ENCODE data around the gene RICTOR.

RICTOR gene

DNA sequence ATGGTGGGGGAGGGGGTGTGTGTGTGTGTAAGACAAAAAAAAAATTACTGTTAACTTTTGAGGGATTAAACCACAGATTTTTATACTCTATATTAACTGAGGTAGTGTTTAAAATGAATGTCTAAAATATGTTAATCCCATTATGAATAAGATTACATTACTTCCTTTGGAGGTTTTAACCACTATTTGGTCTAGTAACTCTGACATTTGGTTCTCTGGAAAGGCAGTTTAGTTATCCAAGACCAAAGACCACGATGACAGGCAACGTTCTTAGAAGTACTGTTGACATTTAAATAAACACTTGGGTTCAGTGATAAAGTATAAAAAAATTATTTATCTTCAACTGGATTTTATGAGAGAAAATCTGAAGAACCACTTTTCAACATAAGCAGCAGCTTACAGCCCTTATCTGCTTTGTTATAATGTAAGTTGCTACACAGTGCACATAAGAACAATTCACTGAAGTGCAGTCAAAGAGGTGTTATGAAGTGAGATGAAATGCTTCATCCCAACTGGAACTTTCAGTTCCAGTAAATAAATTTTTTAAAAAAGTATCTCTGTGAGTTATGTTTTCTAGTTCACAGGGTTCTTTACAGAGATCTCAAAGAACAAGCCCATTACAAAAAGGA, 133.9 kb downstream of the RICTOR start:
- DNase-seq (ENCODE audit: low read depth in 3 of 3): no peak

DNA sequence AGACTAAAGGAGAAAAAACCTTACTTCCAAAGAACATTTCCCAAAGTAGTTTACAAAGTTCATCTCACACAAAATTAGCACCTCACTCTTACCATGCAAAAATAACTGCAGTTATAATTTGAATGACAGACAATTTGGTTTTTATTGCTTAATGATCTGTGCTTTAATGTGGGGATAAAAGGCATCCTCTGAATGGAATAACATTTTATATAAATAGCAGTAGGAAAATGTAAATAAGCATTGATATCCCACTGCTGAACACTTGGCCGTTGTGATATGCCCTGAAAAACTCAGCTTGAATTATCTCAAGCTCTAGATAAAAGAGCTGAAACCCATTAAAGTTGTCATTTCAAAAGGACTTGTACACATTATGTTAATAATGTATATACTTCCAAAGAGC, 135.2 kb downstream of the RICTOR start:
- no peak for DNase-seq (ENCODE audit: low read depth in 3 of 3)

DNA sequence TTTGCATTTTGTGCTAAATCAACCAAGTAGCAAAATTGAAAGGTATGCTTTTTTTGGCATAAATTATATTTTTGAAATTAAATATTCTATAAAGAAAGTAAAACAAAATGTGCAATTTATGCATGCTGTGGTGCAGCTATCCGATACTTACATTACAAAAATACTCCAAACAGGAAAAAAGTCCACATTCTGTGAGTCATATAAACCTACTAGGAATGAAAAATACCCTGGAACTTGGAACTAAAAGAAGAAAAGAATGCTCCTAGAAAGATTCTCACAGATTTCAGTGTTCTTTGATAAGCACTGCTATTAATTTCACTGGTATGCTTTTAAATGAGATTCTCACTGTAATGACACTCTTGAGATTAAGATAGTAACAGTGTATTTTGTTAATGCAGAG, 135.8 kb downstream of the RICTOR start:
- no peak for DNase-seq (ENCODE audit: low read depth in 3 of 3)

DNA sequence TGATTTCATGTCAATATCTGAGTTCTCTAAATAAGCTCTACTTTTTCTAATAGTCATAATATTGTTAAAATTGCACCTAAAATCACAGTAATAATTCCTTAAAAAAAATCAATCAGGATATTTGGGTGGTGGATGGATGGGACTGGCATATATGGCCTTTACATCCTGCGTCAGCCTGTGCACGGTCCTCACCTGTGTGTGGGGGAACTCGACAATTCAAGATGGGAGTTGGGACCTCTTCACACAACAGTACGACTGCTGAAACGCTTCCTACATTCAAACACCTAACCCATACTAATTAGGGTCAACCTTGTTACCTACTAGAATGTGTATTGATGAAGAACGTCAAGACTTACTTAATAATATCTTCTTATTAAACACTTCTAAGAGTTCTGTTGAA, 137.9 kb downstream of the RICTOR start:
- DNase-seq (ENCODE audit: low read depth in 3 of 3): no peak

DNA sequence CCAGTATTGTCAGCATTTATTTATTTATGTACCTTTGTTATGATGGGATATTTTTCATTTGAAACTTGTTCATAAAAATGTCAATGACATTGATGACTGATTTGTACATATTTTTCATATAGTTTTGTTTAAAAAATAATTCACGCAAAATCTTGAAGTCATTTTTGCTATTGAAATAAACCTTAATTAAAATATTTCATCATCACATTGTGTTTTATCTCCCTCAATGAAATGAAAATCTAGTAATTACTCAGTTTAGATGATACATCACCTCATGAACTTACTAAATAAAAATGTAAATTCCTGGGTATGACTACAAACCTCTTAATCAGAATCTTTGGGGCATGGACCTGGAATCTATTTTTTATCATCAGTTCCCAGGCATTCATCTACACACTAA, 138.8 kb downstream of the RICTOR start:
- DNase-seq (ENCODE audit: low read depth in 3 of 3): no peak

DNA sequence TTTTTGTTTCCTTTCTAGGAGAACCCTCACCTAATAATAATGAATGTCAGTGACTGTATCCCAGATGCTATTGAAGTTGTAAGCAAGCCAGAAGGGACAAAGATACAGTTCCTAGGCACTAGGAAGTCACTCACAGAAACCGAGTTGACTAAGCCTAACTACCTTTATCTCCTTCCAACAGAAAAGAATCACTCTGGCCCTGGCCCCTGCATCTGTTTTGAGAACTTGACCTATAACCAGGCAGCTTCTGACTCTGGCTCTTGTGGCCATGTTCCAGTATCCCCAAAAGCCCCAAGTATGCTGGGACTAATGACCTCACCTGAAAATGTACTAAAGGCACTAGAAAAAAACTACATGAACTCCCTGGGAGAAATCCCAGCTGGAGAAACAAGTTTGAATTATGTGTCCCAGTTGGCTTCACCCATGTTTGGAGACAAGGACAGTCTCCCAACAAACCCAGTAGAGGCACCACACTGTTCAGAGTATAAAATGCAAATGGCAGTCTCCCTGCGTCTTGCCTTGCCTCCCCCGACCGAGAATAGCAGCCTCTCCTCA, 141.3 kb downstream of the RICTOR start:
- no peak for DNase-seq (ENCODE audit: low read depth in 3 of 3)

DNA sequence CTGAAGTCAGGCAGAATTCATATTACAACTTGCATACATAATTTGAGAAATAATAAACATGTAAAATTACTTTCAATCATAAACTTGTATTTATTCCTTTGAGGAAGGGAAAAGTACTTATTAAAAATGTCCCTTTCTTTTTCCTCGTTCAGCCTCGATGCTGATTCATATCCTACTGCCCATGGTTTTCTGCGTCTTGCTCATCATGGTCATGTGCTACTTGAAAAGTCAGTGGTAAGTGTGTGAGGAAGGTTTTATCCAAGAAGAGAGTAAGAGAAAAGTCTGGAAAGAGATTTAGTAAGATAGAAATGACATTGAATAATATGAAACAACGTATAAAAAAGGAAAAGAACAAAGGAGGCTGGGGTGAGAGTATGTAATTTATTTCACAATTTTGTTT, 142.5 kb downstream of the RICTOR start:
- no peak for DNase-seq (ENCODE audit: low read depth in 3 of 3)

DNA sequence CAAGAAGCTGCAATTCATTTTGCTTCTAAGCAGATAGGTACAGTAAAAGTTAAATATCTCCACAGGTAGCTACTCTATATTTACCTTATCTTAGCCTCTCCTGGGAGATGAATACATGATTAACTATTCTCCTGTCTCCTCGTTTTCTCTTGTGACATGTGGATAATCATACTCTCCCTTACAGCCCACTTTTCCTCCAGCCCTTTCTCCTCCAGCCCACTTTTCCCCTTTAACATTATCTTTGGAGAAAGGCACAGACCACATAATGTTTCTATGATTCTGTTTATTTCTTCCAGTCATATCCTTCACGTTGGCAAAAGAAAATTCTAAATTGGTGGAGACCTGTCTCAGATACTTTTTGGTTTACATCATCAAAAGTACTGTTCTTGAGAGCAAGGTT, 144.4 kb downstream of the RICTOR start:
- DNase-seq (ENCODE audit: low read depth in 3 of 3): no peak

DNA sequence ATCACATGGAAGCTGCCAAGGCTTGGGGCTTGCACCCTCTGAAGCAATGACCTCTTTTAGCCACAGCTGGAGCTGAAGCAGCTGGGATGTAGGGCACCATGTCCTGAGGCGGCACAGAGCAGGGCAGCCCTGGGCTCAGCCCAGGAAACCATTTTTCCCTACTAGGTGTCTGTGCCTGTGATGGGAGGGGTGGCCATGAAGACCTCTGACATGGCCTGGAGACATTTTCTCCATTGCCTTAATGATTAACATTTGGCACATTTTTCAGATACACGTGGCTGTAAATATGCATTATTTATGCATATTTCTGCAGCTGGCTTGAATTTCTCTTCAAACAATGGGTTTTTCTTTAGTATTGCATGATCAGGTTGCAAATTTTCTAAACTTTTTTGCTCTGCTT, 146.7 kb downstream of the RICTOR start:
- DNase-seq (ENCODE audit: low read depth in 3 of 3): no peak

DNA sequence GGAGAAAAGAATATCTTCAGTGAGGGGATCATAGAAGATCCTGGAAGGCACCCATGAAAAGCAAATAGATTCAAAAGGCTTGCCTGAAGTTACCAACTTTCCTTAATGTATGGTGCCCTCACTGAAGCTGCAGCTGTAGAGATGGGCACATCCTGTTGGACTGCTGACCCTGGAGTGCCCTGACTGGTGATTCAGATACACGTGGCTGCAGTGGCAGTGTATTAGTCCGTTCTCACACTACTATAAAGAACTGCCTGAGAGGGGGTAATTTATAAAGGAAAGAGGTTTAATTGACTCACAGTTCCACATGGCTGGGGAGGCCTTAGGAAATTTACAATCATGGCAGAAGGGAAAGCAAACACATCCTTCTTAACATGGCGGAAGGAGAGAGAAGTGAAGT, 148.1 kb downstream of the RICTOR start:
- DNase-seq (ENCODE audit: low read depth in 3 of 3): no peak

DNA sequence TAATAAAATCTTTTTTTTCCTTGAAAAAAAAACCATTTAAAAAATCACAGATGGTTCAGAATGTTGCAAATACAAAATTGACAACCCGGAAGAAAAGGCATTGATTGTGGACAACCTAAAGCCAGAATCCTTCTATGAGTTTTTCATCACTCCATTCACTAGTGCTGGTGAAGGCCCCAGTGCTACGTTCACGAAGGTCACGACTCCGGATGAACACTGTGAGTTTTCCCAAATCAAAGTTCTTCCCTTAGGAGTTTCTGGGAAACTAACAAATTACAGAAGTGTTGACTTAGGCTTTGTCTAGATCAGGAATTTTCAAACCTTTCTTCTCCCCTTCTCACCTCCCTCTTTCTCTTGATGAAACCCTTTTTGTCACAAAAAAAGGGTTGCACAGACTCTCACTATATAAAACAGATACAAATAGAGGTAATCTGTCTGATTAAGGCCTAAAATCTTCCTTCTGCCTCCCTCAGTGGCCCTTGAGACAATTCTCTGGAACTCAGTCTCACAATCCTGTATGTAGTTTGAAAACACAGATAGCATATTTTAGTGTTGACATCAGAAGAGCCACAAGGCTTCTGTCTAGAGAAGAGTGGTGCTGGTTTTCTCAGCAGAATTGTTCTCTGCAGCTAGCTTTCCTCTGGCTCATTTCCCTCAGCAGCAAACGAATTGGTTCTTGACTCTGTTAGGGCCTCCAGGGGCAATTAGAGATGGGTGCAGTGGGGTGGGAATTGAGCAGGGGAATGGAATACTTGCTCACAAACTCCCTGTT, 148.9 kb downstream of the RICTOR start:
- DNase-seq (ENCODE audit: low read depth in 3 of 3): no peak

DNA sequence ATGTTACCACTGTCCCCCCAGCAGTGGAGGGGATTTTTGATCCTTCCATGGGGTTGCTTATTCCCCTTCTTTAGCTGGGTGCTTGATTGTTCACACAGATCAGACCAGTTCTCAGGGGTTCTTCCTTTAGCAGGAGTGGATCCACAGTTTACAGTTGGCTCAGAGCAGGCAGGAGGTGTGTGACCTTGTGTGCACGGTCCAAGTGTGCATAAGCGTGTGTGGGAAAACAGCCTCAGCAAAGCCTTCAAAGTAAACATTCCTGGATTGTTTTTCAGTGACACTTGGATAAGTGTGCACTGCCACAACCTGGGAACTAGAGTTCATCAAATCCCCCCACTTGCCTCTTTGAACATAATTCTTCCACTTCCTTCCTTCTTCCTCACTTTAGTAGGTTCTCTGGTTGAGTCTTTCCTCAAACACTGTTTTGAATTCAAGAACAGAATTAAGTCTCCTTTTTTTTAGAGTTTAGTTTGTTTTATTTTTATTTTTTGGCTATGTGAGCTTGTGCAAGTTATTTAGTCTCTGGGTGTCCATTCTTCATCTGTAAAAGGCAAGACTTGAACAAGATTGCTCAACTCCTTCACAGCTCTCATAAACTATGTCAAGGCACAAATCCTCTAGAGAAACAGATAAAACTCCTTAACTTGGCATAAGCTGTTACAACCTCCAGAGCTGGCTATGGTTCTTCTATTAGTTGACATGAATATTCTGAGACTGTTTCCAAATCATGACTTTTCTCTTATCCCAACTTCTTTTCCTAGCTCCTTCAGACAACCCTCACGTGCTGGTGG, 150.3 kb downstream of the RICTOR start:
- no peak for DNase-seq (ENCODE audit: low read depth in 3 of 3)

DNA sequence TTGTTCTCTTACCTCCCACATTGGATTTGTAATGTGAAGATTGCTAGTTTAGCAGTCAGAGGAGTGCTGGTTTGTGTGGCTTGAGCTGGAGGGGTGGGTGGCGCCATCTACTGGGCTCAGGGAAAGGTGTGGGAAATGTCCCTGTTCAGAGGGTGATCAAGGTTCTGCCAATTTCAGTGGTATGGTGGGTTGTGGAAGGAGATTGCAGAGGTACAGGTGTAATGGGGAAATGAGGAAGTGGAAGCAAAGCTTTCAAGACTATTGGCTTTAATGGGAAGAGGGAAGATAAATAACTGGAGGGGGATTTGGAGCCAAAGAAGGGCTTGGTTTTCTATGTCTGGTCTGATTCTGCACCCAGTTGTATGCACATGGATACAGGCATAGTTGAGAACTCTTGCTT, 152.0 kb downstream of the RICTOR start:
- peak; percentile 7 to 45 (median 9) for DNase-seq (ENCODE audit: low read depth in 3 of 3)

DNA sequence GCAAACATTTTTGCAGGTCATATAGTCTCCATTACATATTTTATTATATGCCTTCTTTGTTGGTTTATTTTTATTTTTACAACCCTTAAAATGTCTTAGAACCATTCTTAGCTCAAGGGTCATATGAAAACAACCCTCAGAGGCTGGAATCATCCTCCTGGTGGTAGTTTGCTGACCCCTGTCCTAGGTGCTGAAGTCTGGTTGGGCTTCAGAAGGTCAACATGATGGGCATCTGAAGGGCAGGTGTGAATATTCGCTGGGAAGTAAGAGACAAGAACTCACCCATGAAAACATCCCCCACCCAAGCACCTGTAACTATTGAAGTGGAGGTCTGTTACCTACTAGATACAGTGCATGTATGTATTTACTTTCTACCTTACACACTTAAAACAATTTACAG, 153.0 kb downstream of the RICTOR start:
- DNase-seq (ENCODE audit: low read depth in 3 of 3): no peak

DNA sequence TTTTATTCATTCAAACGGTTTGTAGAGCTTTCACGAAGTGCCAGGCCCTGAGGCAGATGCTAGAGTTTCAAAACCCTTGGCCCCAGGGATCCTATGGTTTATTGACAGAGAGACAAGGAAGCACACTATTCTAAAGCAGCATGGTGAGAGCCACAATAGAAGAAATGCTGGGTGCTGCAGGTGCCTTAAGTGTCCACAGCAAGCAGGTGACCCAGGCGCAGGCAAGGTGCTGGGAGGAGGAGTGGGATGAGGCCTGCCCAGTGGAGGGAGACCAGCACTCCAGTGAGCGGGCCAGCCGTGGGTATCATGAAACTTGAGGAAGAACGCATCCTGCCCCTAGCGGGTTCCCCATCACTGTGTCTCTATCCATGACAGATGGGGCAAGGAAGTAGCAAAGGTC, 157.4 kb downstream of the RICTOR start:
- no peak for DNase-seq (ENCODE audit: low read depth in 3 of 3)

DNA sequence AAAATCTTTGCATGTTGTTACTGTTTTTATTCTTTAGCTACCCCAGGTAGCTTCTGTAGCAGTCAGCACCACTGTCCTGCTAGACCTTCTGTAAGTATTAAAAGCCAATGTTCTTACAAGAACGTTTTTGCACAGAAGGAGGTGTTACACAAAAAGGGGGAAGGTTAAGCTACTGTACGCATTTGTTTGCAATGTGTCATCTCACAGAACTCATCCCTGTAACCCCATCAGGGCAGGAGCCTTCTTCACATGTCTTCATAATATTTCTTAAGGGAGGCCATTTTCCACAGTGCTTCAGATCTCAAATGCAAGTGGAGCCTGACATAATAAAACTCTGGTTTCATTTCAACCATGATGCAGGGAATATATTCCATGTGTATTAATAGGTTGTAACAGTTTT, 160.5 kb downstream of the RICTOR start:
- no peak for DNase-seq (ENCODE audit: low read depth in 3 of 3)

DNA sequence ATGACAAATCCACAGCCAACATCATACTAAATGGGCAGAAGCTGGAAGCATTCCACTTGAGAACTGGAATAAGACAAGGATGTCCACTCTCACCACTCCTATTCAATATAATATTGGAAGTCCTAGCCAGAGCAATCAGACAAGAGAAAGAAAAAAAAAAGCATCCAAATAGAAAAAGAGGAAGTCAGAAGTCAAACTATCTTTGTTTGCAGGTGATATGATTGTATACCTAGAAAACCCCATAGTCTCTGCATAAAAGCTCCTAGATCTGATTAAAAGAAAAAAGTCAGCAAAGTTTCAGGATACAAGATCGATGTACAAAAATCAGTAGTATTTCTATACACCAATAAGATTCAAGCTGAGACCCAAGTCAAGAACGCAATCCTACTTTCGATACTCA, 162.3 kb downstream of the RICTOR start:
- no peak for DNase-seq (ENCODE audit: low read depth in 3 of 3)

DNA sequence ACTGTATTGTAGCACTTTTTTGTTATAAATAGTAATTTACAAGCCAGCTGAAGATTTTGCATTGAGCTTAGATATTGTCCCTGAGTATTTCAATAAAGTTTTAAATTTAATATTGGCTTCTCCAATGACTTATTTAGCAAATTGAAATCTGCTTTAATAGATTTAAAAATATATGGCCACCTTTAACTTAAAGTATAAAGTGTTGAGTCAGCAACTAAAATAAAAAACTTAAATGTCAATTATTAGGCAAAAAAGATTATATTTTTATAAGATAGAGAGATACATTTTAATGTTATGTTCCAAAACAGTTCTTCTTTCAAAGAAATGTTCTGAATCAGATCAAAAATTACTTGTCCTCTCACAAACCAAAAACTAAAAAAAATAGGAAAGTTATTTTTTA, 167.7 kb downstream of the RICTOR start:
- no peak for DNase-seq (ENCODE audit: low read depth in 3 of 3)

DNA sequence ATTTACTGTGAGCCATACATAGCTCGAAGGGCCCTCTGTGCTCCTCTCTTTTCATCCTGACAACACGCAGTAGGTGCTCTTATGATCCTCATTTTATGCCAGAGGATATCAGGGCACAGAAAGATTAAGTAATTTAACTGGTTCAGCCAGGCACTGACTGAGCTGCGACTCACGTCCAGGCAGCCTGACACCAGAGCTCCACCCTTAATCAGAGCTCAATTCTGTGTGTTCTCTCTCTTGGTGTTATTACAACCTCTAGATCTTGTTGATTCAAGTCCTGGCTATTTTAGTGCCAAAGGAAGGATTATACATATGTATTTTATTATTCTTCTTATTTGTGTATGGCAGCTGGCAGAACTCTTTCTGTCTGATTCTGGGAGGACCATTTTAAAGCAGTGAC, 168.7 kb downstream of the RICTOR start:
- no peak for DNase-seq (ENCODE audit: low read depth in 3 of 3)

DNA sequence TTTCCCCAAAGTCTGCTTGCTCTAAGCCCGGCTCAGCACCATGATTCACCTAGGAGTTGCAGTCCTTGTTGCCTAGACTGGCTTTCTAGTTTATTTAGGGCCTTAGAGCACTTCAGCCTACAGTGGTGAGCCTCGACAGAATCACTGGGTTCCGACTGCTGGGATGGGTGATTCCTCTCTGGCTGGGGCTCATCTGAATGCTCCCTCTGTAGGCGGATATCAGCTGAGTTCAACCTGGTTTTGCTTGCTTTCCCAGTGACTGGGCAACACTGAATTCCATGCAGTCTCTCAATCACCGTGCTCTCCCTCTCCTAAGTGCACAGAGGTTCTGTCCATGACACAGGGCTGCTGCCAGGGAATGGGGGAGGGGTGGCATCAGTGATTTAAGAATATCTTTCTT, 174.3 kb downstream of the RICTOR start:
- no peak for DNase-seq (ENCODE audit: low read depth in 3 of 3)

DNA sequence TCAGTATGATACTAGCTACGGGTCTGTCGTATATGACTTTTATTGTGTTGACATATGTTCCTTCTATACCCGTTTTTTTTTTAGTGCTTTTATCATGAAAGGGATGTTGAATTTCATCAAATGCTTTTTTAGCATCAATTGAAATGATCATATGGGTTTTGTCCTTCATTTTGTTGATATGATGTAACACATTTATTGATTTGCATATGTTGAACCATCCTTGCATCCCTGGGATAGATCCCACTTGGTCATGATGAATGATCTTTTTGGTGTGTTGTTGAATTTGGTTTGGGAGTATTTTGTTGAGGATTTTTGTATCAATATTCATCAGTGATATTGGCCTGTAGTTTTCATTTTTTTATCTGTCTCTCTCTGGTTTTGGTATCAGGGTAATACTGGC, 177.4 kb downstream of the RICTOR start:
- DNase-seq (ENCODE audit: low read depth in 3 of 3): no peak

DNA sequence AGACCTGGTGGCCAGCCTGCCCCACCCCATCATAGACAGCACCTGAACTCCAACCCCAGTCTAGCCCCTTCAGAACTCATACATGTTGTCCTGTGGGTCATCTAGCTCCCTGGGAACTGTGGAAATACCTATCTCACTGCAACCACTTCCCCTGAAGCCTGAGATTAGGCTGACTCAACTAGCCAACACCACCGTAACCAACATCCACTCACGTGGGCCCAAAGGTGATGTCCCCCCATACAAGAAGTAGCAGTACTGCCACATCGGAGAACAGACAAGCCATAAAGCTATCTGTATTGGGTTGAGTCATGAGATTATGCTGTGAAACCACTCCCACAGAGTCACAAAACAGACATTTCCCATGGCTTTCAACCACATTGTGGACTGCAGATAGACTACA, 181.8 kb downstream of the RICTOR start:
- DNase-seq (ENCODE audit: low read depth in 3 of 3): no peak

DNA sequence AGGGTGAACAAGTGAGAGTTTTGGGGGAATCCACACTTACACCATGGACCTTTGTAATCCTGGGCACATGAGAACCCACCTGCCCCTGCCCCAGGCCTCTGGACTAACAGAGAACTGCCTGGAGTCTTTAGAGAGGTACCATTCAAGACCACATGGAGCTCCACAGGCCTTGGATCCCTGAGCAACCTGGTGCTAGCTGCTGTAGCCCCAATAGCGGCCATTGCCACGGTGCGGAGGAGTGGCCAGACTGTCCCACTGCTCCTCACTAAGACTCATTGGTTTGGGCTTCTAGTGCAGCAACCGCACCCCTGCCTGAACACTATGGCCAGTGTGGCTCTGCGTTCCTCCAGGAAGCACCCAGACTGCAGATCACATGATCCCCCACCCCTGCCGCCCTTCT, 182.6 kb downstream of the RICTOR start:
- DNase-seq (ENCODE audit: low read depth in 3 of 3): no peak
